WTC11 (cell line): ENCODE measurements around the gene EIF4G3. TPM values are rescaled to one million over a fixed set of nuclear protein-coding genes. Genes with fewer than 3 reads are reported as not detected.

Experiments
- ATAC-seq: fragments of 200-7000 bp; cut with Tn5 transposase; 2 replicates; pipeline ENCODE4 v1.10.0; 2021; ENCODE audit warnings: mild to moderate bottlenecking, moderate library complexity
- CTCF ChIA-PET: fragments of 300-600 bp; sonication (Branson Sonifier 250); formaldehyde crosslinking; loops from one replicate; lab custom pipeline; 2021; ENCODE audit warnings: antibody characterized with exemption; lab: Charles Lee
- POLR2A ChIA-PET: fragments of 350-600 bp; sonication (Branson Sonifier 250); formaldehyde crosslinking; loops from one replicate; lab custom pipeline; 2021; ENCODE audit warnings: antibody characterized with exemption; lab: Charles Lee
- DNase-seq: peaks from one replicate; pipeline ENCODE4 v3.0.0; 2021; ENCODE audit warnings: low spot score
- H3K27ac Mint-ChIP-seq: 2 replicates; pipeline ENCODE4 v1.8.0; 2021; ENCODE audit warnings: mixed read lengths
- H3K27me3 Mint-ChIP-seq: 2 replicates; pipeline ENCODE4 v1.8.0; 2021; ENCODE audit warnings: low read depth, mild to moderate bottlenecking, moderate library complexity, mixed read lengths
- H3K36me3 Mint-ChIP-seq: 2 replicates; pipeline ENCODE4 v1.8.0; 2021; ENCODE audit warnings: mixed read lengths
- H3K4me1 Mint-ChIP-seq: 2 replicates; pipeline ENCODE4 v1.8.0; 2022; ENCODE audit warnings: mixed read lengths
- H3K4me3 Mint-ChIP-seq: 2 replicates; pipeline ENCODE4 v1.8.0; 2021; ENCODE audit warnings: mild to moderate bottlenecking, moderate library complexity, mixed read lengths
- H3K9me3 Mint-ChIP-seq: 2 replicates; pipeline ENCODE4 v1.8.0; 2021; ENCODE audit warnings: mixed read lengths
- E2F4 ChIP-seq: sonication (generic); formaldehyde crosslinking; IDR thresholded peaks from 2 replicates; pipeline ENCODE4 v1.8.1; 2022; ENCODE audit warnings: low read depth, mild to moderate bottlenecking, moderate library complexity, missing genetic modification reagents, borderline replicate concordance
- ESRRA ChIP-seq: sonication (generic); formaldehyde crosslinking; IDR thresholded peaks from 2 replicates; pipeline ENCODE4 v1.8.1; 2022; ENCODE audit warnings: mild to moderate bottlenecking, missing genetic modification reagents, borderline replicate concordance
- MYBL2 ChIP-seq: sonication (generic); formaldehyde crosslinking; IDR thresholded peaks from 2 replicates; pipeline ENCODE4 v1.8.1; 2023; ENCODE audit warnings: mild to moderate bottlenecking, moderate library complexity, missing genetic modification reagents
- NFE2L1 ChIP-seq: sonication (generic); formaldehyde crosslinking; IDR thresholded peaks from 2 replicates; pipeline ENCODE4 v1.8.1; 2023; ENCODE audit warnings: missing genetic modification reagents
- NR3C1 ChIP-seq: sonication (generic); formaldehyde crosslinking; conservative IDR thresholded peaks from 2 replicates; pipeline ENCODE4 v1.8.1; 2023; ENCODE audit warnings: low read depth, mild to moderate bottlenecking, missing genetic modification reagents
- PRRX2 ChIP-seq: fragments of 250-450 bp; sonication (Bioruptor Pico); IDR thresholded peaks from 2 replicates; pipeline ENCODE4 v1.8.0; 2021; ENCODE audit warnings: mild to moderate bottlenecking
- RELA ChIP-seq: sonication (generic); formaldehyde crosslinking; IDR thresholded peaks from 2 replicates; pipeline ENCODE4 v1.8.1; 2022; ENCODE audit warnings: missing genetic modification reagents, mild to moderate bottlenecking, borderline replicate concordance
- SP1 ChIP-seq: sonication (generic); formaldehyde crosslinking; conservative IDR thresholded peaks from 2 replicates; pipeline ENCODE4 v1.8.1; 2022; ENCODE audit warnings: missing genetic modification reagents
- TCF7 ChIP-seq: sonication (generic); formaldehyde crosslinking; IDR thresholded peaks from 2 replicates; pipeline ENCODE4 v1.8.0; 2022; ENCODE audit warnings: mild to moderate bottlenecking, low read depth, missing genetic modification reagents, moderate library complexity
- USF1 ChIP-seq: sonication (generic); formaldehyde crosslinking; IDR thresholded peaks from 2 replicates; pipeline ENCODE4 v1.8.0; 2022; ENCODE audit warnings: mild to moderate bottlenecking, missing genetic modification reagents
- USF2 ChIP-seq: sonication (generic); formaldehyde crosslinking; IDR thresholded peaks from 2 replicates; pipeline ENCODE4 v1.8.1; 2023; ENCODE audit warnings: mild to moderate bottlenecking, missing genetic modification reagents, moderate library complexity
- ZBTB21 ChIP-seq: sonication (generic); formaldehyde crosslinking; IDR thresholded peaks from 2 replicates; pipeline ENCODE4 v1.8.1; 2023; ENCODE audit warnings: mild to moderate bottlenecking, missing genetic modification reagents, borderline replicate concordance
- ZMAT4 ChIP-seq: fragments of 250-450 bp; sonication (Bioruptor Pico); IDR thresholded peaks from 2 replicates; pipeline ENCODE4 v1.9.0; 2021; ENCODE audit warnings: mild to moderate bottlenecking
- ZNF232 ChIP-seq: sonication (generic); formaldehyde crosslinking; IDR thresholded peaks from 2 replicates; pipeline ENCODE4 v1.8.0; 2022; ENCODE audit warnings: mild to moderate bottlenecking, missing genetic modification reagents
- ZNF317 ChIP-seq: sonication (generic); formaldehyde crosslinking; IDR thresholded peaks from 2 replicates; pipeline ENCODE4 v1.8.1; 2023; ENCODE audit warnings: low read depth, mild to moderate bottlenecking, moderate library complexity, missing genetic modification reagents, borderline replicate concordance
- ZNF425 ChIP-seq: fragments of 250-450 bp; sonication (Bioruptor Pico); conservative IDR thresholded peaks from 2 replicates; pipeline ENCODE4 v1.9.0; 2021; ENCODE audit warnings: mild to moderate bottlenecking
- ZNF671 ChIP-seq: fragments of 250-450 bp; sonication (Bioruptor Pico); IDR thresholded peaks from 2 replicates; pipeline ENCODE4 v1.8.0; 2021; ENCODE audit warnings: mild to moderate bottlenecking
- total RNA-seq: library from RNA; stranded (reverse); gene quantifications from 3 replicates; pipeline ENCODE4 v1.2.3, GENCODE V29; 2021
- TF ChIP-seq, protein P1 (sequence below): sonication (generic); formaldehyde crosslinking; IDR thresholded peaks from 2 replicates; pipeline ENCODE4 v1.8.1; 2023; ENCODE audit warnings: mild to moderate bottlenecking, missing genetic modification reagents, borderline replicate concordance

Gene EIF4G3
- total RNA-seq, 1 experiment from 2014 or later = 77.7 TPM

GRCh38 chr1:21225065-21225464, 48.4 kb upstream of the EIF4G3 start (continued):
- no peak for TF ChIP-seq TCF7
- TF ChIP-seq ZNF232 (CRISPR knock-in tag) = no peak
- no peak for TF ChIP-seq ZNF671 (CRISPR knock-in tag)
- TF ChIP-seq NFE2L1 = no peak

GRCh38 chr1:21220815-21221214, 44.1 kb upstream of the EIF4G3 start:
- DNase-seq = no peak
- TF ChIP-seq ZBTB21 (CRISPR knock-in tag) (no peak), E2F4 (no peak), SP1 (CRISPR knock-in tag) (no peak), ZMAT4 (CRISPR knock-in tag) (no peak), RELA (CRISPR knock-in tag) (no peak)
- no peak overlapping the region for H3K27ac Mint-ChIP-seq
- POLR2A ChIA-PET = no interaction called here
- H3K4me3 Mint-ChIP-seq = no peak overlapping the region
- H3K27me3 Mint-ChIP-seq = no peaks in the 10 kb centered on the region
- CTCF ChIA-PET = no interaction called here
- peaks cover 7% of the 10 kb centered on the region; the same call in 1 of the 2 replicates for H3K4me1 Mint-ChIP-seq
- no peaks in the 10 kb centered on the region for H3K9me3 Mint-ChIP-seq
- H3K36me3 Mint-ChIP-seq = peaks cover 6% of the 10 kb centered on the region
- ATAC-seq = no peak

DNA sequence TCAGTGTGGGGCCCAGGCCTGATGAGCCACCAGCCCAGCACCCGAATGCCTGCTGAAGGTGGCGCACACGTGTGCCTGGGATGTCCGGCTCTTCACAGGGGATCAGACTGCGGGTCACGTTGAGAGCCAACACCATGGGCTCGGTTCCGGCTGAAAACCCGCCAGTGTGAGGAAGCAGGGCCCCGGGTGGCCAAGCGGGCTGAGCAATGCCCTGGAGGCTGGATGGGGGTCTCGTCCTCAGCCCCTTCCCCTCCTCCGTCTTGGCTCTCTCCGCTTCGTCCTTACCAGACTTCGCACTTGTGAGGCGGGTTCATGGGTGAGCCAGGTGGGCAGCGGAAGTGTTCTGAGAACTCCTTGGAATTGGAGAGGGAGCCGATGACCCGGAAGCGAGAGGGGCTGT, 43.0 kb upstream of the EIF4G3 start:
- CTCF ChIA-PET = interaction anchor here (2.9 to 3.9 kb wide), 2 partner anchors 51 to 149 kb away, joined by 23 to 77 read pairs; no protein-coding TSS in a partner anchor
- Mint-ChIP-seq H3K27me3 (no peaks in the 10 kb centered on the region), H3K4me1 (peaks cover 7% of the 10 kb centered on the region; the same call in 1 of the 2 replicates), H3K36me3 (peaks cover 3% of the 10 kb centered on the region), H3K27ac (no peak overlapping the region), H3K9me3 (no peaks in the 10 kb centered on the region), H3K4me3 (no peak overlapping the region)
- ATAC-seq (no peak), DNase-seq (no peak)
- no peak for TF ChIP-seq MYBL2 (CRISPR knock-in tag)
- TF ChIP-seq ZNF425 (CRISPR knock-in tag) = no peak
- TF ChIP-seq, protein P1, sequence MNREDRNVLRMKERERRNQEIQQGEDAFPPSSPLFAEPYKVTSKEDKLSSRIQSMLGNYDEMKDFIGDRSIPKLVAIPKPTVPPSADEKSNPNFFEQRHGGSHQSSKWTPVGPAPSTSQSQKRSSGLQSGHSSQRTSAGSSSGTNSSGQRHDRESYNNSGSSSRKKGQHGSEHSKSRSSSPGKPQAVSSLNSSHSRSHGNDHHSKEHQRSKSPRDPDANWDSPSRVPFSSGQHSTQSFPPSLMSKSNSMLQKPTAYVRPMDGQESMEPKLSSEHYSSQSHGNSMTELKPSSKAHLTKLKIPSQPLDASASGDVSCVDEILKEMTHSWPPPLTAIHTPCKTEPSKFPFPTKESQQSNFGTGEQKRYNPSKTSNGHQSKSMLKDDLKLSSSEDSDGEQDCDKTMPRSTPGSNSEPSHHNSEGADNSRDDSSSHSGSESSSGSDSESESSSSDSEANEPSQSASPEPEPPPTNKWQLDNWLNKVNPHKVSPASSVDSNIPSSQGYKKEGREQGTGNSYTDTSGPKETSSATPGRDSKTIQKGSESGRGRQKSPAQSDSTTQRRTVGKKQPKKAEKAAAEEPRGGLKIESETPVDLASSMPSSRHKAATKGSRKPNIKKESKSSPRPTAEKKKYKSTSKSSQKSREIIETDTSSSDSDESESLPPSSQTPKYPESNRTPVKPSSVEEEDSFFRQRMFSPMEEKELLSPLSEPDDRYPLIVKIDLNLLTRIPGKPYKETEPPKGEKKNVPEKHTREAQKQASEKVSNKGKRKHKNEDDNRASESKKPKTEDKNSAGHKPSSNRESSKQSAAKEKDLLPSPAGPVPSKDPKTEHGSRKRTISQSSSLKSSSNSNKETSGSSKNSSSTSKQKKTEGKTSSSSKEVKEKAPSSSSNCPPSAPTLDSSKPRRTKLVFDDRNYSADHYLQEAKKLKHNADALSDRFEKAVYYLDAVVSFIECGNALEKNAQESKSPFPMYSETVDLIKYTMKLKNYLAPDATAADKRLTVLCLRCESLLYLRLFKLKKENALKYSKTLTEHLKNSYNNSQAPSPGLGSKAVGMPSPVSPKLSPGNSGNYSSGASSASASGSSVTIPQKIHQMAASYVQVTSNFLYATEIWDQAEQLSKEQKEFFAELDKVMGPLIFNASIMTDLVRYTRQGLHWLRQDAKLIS = no peak
- no peak for TF ChIP-seq ESRRA (CRISPR knock-in tag)
- TF ChIP-seq PRRX2 = no peak
- no peak for TF ChIP-seq ZNF317 (CRISPR knock-in tag)
- no peak for TF ChIP-seq USF2
- TF ChIP-seq NR3C1 (CRISPR knock-in tag) = no peak
- TF ChIP-seq USF1 (CRISPR knock-in tag) = no peak
- POLR2A ChIA-PET = no interaction called here
